ENCODE data around the gene QDPR. TPM values are rescaled to one million over a fixed set of nuclear protein-coding genes. Genes with fewer than 3 reads are reported as not detected.

QDPR gene
- total RNA-seq (2021; ENCODE audit: unreplicated experiment) (15.2 TPM), Bru-seq, nascent RNA (percentile 49 among the genes with signal in this experiment), BruChase-seq, experiment 1, labeled RNA remaining after a 2-hour chase (percentile 51 among the genes with signal in this experiment), BruChase-seq, experiment 2, labeled RNA remaining after a 6-hour chase (percentile 50 among the genes with signal in this experiment)
- 24.3 TPM for polyA plus RNA-seq (2012; ENCODE audit: insufficient read length)
- long read RNA-seq, transcript QDPR-201 (7 exons, 1,648 nt), result major isoform, 24 of 48 reads
- long read RNA-seq, partial matches to known transcripts, result 2 of 48 reads
- long read RNA-seq, other reads (novel, unspliced or antisense), result 14 of 48 reads

- ATAC-seq (peak; percentile 99), DNase-seq (ENCODE audit: low read depth, low spot score) (peak; percentile 20)
- H3K36me3 ChIP-seq (ENCODE audit: control insufficient read depth, insufficient read depth, low read length), result no peaks in the 10 kb centered on the region
- intact Hi-C loops (cut with micrococcal nuclease; ENCODE audit: unreplicated experiment) (no loop called here), in situ Hi-C loops (cut with HindIII; ENCODE audit: low pct_unique_long_range_greater_than_20kb, low sequenced_read_pairs) (no loop called here)
- peaks cover 3% of the 10 kb centered on the region; the same call in 1 of the 2 replicates for H3K4me1 ChIP-seq (ENCODE audit: control insufficient read depth, insufficient read depth, low read length)
- TF ChIP-seq SIN3A (IDR thresholded peaks at IDR 0.05; ENCODE audit: borderline replicate concordance, insufficient read depth, low read depth, low read length), result peak; percentile 27; the same call in 1 of the 2 replicates
- TF ChIP-seq POLR2AphosphoS5 (IDR thresholded peaks at IDR 0.05; ENCODE audit: low read depth, low read length), result no peak; the same call in 1 of the 2 replicates
- TF ChIP-seq CTCF (IDR thresholded peaks at IDR 0.05), result peak; percentile 84
- TF ChIP-seq REST (IDR thresholded peaks at IDR 0.05; ENCODE audit: insufficient read depth in 1 of 2, low read depth in 2 of 2, low read length in 1 of 2), result no peak
- no peak for TF ChIP-seq TCF7L2 (IDR thresholded peaks at IDR 0.05; ENCODE audit: low read depth, low read length)
- H3K27ac ChIP-seq (ENCODE audit: low read length), result peak within 1 kb of the TSS; percentile 72
- no peaks in the 10 kb centered on the region; the same call in 1 of the 2 replicates for H3K27me3 ChIP-seq (ENCODE audit: control insufficient read depth, insufficient read depth, low read length)
- ChIA-PET POLR2A (no interaction called here), CTCF (no interaction called here)
- BruUV-seq (replicated peaks), result no TSS peak
- H3K9me3 ChIP-seq (ENCODE audit: control insufficient read depth, insufficient read depth, low read depth, low read length), result no peaks in the 10 kb centered on the region
- peak within 1 kb of the TSS; percentile 60 to 65 for H3K4me3 ChIP-seq (ENCODE audit: low read depth in 2 of 2, low read length in 2 of 2)
These were observed at the start of gene QDPR for GRCh38 chr4:17511950-17512795. Gene QDPR (minus strand): TSS chr4:17512090. CDS start chr4:17512054, 36 bp downstream.

- H3K27me3 ChIP-seq (ENCODE audit: control insufficient read depth, insufficient read depth, low read length), result no peaks in the 10 kb centered on the region
- H3K4me3 ChIP-seq (ENCODE audit: low read depth in 2 of 2, low read length in 2 of 2), result no peak overlapping the region
- ATAC-seq (no peak), DNase-seq (ENCODE audit: low read depth, low spot score) (no peak)
- in situ Hi-C loops (cut with HindIII; ENCODE audit: low pct_unique_long_range_greater_than_20kb, low sequenced_read_pairs), result no loop called here
- no TSS peak for BruUV-seq (replicated peaks)
- H3K36me3 ChIP-seq (ENCODE audit: control insufficient read depth, insufficient read depth, low read length), result no peaks in the 10 kb centered on the region
- POLR2A ChIA-PET, result no interaction called here
- no peaks in the 10 kb centered on the region for H3K4me1 ChIP-seq (ENCODE audit: control insufficient read depth, insufficient read depth, low read length)
- no peak overlapping the region for H3K27ac ChIP-seq (ENCODE audit: low read length)
- intact Hi-C loops (cut with micrococcal nuclease; ENCODE audit: unreplicated experiment), result no loop called here
- H3K9me3 ChIP-seq (ENCODE audit: control insufficient read depth, insufficient read depth, low read depth, low read length), result no peaks in the 10 kb centered on the region
- CTCF ChIA-PET, result no interaction called here
- TF ChIP-seq SIN3A (IDR thresholded peaks at IDR 0.05; ENCODE audit: borderline replicate concordance, insufficient read depth, low read depth, low read length), result no peak
- TF ChIP-seq REST (IDR thresholded peaks at IDR 0.05; ENCODE audit: insufficient read depth in 1 of 2, low read depth in 2 of 2, low read length in 1 of 2), result no peak
- TF ChIP-seq CTCF (IDR thresholded peaks at IDR 0.05), result no peak
- no peak for TF ChIP-seq TCF7L2 (IDR thresholded peaks at IDR 0.05; ENCODE audit: low read depth, low read length)
- TF ChIP-seq POLR2AphosphoS5 (IDR thresholded peaks at IDR 0.05; ENCODE audit: low read depth, low read length), result no peak
These were observed 49.5 kb upstream of the QDPR start for GRCh38 chr4:17561195-17561909.

Data from Panc1 (cell line).